ENCODE measurements around the gene AMY1C.

DNA sequence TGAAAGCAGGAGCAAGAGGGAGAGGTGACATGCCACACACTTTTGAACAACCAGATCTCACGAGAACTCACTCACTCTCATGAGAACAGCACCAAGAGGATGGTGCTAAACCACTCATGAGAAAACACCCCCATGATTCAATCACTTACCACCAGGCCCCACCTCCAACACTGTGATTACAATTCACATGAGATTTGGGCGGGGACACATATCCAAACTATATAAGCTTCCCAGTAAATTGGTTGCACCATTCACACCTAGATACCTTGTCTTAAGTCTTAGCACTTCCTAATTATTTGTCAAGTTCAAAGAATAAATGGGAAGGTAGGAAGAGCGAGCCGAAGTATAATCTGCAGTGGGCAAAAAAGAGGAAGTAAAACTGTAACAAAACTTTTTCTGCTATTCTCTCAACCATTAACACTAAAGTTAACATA lies 34.3 kb downstream of the AMY1C start:
- TF ChIP-seq, protein P1, sequence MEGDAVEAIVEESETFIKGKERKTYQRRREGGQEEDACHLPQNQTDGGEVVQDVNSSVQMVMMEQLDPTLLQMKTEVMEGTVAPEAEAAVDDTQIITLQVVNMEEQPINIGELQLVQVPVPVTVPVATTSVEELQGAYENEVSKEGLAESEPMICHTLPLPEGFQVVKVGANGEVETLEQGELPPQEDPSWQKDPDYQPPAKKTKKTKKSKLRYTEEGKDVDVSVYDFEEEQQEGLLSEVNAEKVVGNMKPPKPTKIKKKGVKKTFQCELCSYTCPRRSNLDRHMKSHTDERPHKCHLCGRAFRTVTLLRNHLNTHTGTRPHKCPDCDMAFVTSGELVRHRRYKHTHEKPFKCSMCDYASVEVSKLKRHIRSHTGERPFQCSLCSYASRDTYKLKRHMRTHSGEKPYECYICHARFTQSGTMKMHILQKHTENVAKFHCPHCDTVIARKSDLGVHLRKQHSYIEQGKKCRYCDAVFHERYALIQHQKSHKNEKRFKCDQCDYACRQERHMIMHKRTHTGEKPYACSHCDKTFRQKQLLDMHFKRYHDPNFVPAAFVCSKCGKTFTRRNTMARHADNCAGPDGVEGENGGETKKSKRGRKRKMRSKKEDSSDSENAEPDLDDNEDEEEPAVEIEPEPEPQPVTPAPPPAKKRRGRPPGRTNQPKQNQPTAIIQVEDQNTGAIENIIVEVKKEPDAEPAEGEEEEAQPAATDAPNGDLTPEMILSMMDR (IDR thresholded peaks at IDR 0.05), result no peak
- no peak for TF ChIP-seq POLR2A (IDR thresholded peaks at IDR 0.05)
- TF ChIP-seq POLR2AphosphoS5 (IDR thresholded peaks at IDR 0.05), result no peak
- TF ChIP-seq EP300 (IDR thresholded peaks at IDR 0.05), result no peak
